Left ventricle myocardium inferior (tissue), 1 donor: ENCODE results near the gene A2M. TPM values are rescaled to one million over a fixed set of nuclear protein-coding genes. Genes with fewer than 3 reads are reported as not detected.

Experiments
- DNase-seq: peaks from one replicate; pipeline ENCODE4 v3.0.0-alpha.2; 2020
- H3K27ac ChIP-seq: fragments of 200-600 bp; replicated peaks from 2 replicates; pipeline ENCODE4 v1.8.0; 2021
- H3K27me3 ChIP-seq: fragments of 200-600 bp; 2 replicates; pipeline ENCODE4 v1.8.0; 2021; ENCODE audit warnings: low read depth
- H3K36me3 ChIP-seq: fragments of 200-600 bp; 2 replicates; pipeline ENCODE4 v1.8.0; 2021
- H3K4me1 ChIP-seq: fragments of 200-600 bp; 2 replicates; pipeline ENCODE4 v1.8.0; 2021
- H3K4me3 ChIP-seq: fragments of 200-600 bp; 2 replicates; pipeline ENCODE4 v1.8.0; 2021; ENCODE audit warnings: mild to moderate bottlenecking, moderate library complexity
- H3K9me3 ChIP-seq: fragments of 200-600 bp; replicated peaks from 2 replicates; pipeline ENCODE4 v1.8.0; 2021
- CTCF ChIP-seq: fragments of 200-600 bp; IDR thresholded peaks from 2 replicates; pipeline ENCODE4 v1.8.0; 2021; ENCODE audit warnings: antibody characterized with exemption, mild to moderate bottlenecking, borderline replicate concordance
- intact Hi-C: fragments of 100-400 bp; cut with micrococcal nuclease; formaldehyde crosslinking; loops from one replicate; pipeline ENCODE4 v1.11.0; 2022
- total RNA-seq: library from RNA; stranded (reverse); fragmentation: NEBNext Ultra II Directional; extraction: Animal tissue kit (Norgen Biotek cat#: 25700); gene quantifications from one replicate; pipeline ENCODE4 v1.2.1, GENCODE V29; 2021
- donor health status: DM: no; HTN: yes; CAD: no; lungs with severe emphysema.

Gene A2M
- total RNA-seq, 1 donor from 2014 or later = 502 TPM

- TF ChIP-seq CTCF = peak; percentile 39
- H3K4me1 ChIP-seq = no peaks in the 10 kb centered on the region
- no peaks in the 10 kb centered on the region for H3K36me3 ChIP-seq
- no peak overlapping the region for H3K27ac ChIP-seq
- intact Hi-C loops = no loop called here
- H3K9me3 ChIP-seq = peaks cover 4% of the 10 kb centered on the region
- H3K27me3 ChIP-seq = no peaks in the 10 kb centered on the region
- H3K4me3 ChIP-seq = no peak overlapping the region
- DNase-seq = no peak
Measured at GRCh38 chr12:9134981-9135628, 19.4 kb upstream of the A2M start.

- intact Hi-C loops = no loop called here
- Histone ChIP-seq H3K4me1 (no peaks in the 10 kb centered on the region), H3K36me3 (no peaks in the 10 kb centered on the region), H3K27ac (no peak overlapping the region), H3K27me3 (no peaks in the 10 kb centered on the region), H3K4me3 (no peak overlapping the region), H3K9me3 (peaks cover 4% of the 10 kb centered on the region)
- no peak for TF ChIP-seq CTCF
- no peak for DNase-seq
Measured at GRCh38 chr12:9133216-9133916, 17.6 kb upstream of the A2M start.

GRCh38 chr12:9132008-9132535 is 16.4 kb upstream of the A2M start:
- intact Hi-C loops = no loop called here
- H3K36me3 ChIP-seq = no peaks in the 10 kb centered on the region
- TF ChIP-seq CTCF = no peak
- DNase-seq = no peak
- peaks cover 4% of the 10 kb centered on the region for H3K9me3 ChIP-seq
- H3K4me1 ChIP-seq = no peaks in the 10 kb centered on the region
- H3K27ac ChIP-seq = no peak overlapping the region
- no peak overlapping the region for H3K4me3 ChIP-seq
- no peaks in the 10 kb centered on the region for H3K27me3 ChIP-seq

- TF ChIP-seq CTCF = no peak
- H3K4me3 ChIP-seq = no peak overlapping the region
- H3K27me3 ChIP-seq = no peaks in the 10 kb centered on the region
- intact Hi-C loops = no loop called here
- no peaks in the 10 kb centered on the region for H3K4me1 ChIP-seq
- H3K27ac ChIP-seq = no peak overlapping the region
- DNase-seq = no peak
- H3K36me3 ChIP-seq = no peaks in the 10 kb centered on the region
- peaks cover 4% of the 10 kb centered on the region for H3K9me3 ChIP-seq
Measured at GRCh38 chr12:9130244-9130643, 14.5 kb upstream of the A2M start.

- Histone ChIP-seq H3K27me3 (no peaks in the 10 kb centered on the region), H3K27ac (no peak overlapping the region), H3K4me3 (no peak overlapping the region), H3K9me3 (peaks cover 4% of the 10 kb centered on the region), H3K4me1 (peaks cover 12% of the 10 kb centered on the region), H3K36me3 (no peaks in the 10 kb centered on the region)
- intact Hi-C loops = no loop called here
- TF ChIP-seq CTCF = no peak
- DNase-seq = no peak
Measured at GRCh38 chr12:9127936-9128663, 12.4 kb upstream of the A2M start.
